ENCODE data around the gene NSMCE1.

DNA sequence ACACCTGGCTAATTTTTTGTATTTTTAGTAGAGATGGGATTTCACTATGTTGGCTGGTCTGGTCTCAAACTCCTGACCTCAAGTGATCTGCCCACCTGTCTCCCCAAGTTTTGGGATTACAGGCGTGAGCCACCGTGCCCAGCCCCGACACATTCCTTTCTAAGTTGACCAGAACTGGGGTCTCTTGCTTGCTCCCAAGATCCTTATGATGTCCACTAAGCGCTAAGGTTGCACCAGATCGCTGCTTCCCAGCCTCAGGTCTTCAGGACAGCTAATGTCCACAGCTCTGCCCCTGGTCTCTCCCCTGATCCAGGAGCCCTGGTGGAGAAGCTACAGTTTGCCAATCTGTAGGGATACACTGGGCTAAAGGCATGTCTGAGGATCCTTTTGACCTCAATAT, 29.5 kb downstream of the NSMCE1 start:
- TF ChIP-seq SP4 (IDR thresholded peaks at IDR 0.05; ENCODE audit: low read length) = no peak
- TF ChIP-seq, protein P1, sequence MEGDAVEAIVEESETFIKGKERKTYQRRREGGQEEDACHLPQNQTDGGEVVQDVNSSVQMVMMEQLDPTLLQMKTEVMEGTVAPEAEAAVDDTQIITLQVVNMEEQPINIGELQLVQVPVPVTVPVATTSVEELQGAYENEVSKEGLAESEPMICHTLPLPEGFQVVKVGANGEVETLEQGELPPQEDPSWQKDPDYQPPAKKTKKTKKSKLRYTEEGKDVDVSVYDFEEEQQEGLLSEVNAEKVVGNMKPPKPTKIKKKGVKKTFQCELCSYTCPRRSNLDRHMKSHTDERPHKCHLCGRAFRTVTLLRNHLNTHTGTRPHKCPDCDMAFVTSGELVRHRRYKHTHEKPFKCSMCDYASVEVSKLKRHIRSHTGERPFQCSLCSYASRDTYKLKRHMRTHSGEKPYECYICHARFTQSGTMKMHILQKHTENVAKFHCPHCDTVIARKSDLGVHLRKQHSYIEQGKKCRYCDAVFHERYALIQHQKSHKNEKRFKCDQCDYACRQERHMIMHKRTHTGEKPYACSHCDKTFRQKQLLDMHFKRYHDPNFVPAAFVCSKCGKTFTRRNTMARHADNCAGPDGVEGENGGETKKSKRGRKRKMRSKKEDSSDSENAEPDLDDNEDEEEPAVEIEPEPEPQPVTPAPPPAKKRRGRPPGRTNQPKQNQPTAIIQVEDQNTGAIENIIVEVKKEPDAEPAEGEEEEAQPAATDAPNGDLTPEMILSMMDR (IDR thresholded peaks at IDR 0.05; ENCODE audit: control extremely low read depth in 1 of 3, insufficient read depth in 1 of 3, low read depth in 1 of 3, low read length in 3 of 3) = no peak
- no peak for TF ChIP-seq EP300 (IDR thresholded peaks at IDR 0.05; ENCODE audit: borderline replicate concordance in 1 of 2, low read depth in 2 of 2, low read length in 2 of 2)
- TF ChIP-seq, protein P2, sequence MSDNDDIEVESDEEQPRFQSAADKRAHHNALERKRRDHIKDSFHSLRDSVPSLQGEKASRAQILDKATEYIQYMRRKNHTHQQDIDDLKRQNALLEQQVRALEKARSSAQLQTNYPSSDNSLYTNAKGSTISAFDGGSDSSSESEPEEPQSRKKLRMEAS (IDR thresholded peaks at IDR 0.05) = no peak
- TF ChIP-seq MAFK (IDR thresholded peaks at IDR 0.05; ENCODE audit: low read depth, low read length) = no peak
- no peak for TF ChIP-seq HDAC2 (IDR thresholded peaks at IDR 0.05; ENCODE audit: borderline replicate concordance in 1 of 2, low read depth in 2 of 2, low read length in 2 of 2)
- TF ChIP-seq GABPA (IDR thresholded peaks at IDR 0.05; ENCODE audit: borderline replicate concordance, insufficient read depth, low read length) = no peak
- no peak for TF ChIP-seq POLR2A (IDR thresholded peaks at IDR 0.05; ENCODE audit: control extremely low read depth in 1 of 2, low read depth in 2 of 2, low read length in 2 of 2)
- TF ChIP-seq, protein P3, sequence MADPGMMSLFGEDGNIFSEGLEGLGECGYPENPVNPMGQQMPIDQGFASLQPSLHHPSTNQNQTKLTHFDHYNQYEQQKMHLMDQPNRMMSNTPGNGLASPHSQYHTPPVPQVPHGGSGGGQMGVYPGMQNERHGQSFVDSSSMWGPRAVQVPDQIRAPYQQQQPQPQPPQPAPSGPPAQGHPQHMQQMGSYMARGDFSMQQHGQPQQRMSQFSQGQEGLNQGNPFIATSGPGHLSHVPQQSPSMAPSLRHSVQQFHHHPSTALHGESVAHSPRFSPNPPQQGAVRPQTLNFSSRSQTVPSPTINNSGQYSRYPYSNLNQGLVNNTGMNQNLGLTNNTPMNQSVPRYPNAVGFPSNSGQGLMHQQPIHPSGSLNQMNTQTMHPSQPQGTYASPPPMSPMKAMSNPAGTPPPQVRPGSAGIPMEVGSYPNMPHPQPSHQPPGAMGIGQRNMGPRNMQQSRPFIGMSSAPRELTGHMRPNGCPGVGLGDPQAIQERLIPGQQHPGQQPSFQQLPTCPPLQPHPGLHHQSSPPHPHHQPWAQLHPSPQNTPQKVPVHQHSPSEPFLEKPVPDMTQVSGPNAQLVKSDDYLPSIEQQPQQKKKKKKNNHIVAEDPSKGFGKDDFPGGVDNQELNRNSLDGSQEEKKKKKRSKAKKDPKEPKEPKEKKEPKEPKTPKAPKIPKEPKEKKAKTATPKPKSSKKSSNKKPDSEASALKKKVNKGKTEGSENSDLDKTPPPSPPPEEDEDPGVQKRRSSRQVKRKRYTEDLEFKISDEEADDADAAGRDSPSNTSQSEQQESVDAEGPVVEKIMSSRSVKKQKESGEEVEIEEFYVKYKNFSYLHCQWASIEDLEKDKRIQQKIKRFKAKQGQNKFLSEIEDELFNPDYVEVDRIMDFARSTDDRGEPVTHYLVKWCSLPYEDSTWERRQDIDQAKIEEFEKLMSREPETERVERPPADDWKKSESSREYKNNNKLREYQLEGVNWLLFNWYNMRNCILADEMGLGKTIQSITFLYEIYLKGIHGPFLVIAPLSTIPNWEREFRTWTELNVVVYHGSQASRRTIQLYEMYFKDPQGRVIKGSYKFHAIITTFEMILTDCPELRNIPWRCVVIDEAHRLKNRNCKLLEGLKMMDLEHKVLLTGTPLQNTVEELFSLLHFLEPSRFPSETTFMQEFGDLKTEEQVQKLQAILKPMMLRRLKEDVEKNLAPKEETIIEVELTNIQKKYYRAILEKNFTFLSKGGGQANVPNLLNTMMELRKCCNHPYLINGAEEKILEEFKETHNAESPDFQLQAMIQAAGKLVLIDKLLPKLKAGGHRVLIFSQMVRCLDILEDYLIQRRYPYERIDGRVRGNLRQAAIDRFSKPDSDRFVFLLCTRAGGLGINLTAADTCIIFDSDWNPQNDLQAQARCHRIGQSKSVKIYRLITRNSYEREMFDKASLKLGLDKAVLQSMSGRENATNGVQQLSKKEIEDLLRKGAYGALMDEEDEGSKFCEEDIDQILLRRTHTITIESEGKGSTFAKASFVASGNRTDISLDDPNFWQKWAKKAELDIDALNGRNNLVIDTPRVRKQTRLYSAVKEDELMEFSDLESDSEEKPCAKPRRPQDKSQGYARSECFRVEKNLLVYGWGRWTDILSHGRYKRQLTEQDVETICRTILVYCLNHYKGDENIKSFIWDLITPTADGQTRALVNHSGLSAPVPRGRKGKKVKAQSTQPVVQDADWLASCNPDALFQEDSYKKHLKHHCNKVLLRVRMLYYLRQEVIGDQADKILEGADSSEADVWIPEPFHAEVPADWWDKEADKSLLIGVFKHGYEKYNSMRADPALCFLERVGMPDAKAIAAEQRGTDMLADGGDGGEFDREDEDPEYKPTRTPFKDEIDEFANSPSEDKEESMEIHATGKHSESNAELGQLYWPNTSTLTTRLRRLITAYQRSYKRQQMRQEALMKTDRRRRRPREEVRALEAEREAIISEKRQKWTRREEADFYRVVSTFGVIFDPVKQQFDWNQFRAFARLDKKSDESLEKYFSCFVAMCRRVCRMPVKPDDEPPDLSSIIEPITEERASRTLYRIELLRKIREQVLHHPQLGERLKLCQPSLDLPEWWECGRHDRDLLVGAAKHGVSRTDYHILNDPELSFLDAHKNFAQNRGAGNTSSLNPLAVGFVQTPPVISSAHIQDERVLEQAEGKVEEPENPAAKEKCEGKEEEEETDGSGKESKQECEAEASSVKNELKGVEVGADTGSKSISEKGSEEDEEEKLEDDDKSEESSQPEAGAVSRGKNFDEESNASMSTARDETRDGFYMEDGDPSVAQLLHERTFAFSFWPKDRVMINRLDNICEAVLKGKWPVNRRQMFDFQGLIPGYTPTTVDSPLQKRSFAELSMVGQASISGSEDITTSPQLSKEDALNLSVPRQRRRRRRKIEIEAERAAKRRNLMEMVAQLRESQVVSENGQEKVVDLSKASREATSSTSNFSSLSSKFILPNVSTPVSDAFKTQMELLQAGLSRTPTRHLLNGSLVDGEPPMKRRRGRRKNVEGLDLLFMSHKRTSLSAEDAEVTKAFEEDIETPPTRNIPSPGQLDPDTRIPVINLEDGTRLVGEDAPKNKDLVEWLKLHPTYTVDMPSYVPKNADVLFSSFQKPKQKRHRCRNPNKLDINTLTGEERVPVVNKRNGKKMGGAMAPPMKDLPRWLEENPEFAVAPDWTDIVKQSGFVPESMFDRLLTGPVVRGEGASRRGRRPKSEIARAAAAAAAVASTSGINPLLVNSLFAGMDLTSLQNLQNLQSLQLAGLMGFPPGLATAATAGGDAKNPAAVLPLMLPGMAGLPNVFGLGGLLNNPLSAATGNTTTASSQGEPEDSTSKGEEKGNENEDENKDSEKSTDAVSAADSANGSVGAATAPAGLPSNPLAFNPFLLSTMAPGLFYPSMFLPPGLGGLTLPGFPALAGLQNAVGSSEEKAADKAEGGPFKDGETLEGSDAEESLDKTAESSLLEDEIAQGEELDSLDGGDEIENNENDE (IDR thresholded peaks at IDR 0.05; ENCODE audit: insufficient replicate concordance, low read length) = no peak

Data from H1 (cell line).